NCI-H510A (cell line): ENCODE results near the gene PGK2.

Experiments
- DNase-seq: peaks from one replicate; lab custom pipeline; 2025; lab: John Stamatoyannopoulos, UW

The PGK2 gene

DNA sequence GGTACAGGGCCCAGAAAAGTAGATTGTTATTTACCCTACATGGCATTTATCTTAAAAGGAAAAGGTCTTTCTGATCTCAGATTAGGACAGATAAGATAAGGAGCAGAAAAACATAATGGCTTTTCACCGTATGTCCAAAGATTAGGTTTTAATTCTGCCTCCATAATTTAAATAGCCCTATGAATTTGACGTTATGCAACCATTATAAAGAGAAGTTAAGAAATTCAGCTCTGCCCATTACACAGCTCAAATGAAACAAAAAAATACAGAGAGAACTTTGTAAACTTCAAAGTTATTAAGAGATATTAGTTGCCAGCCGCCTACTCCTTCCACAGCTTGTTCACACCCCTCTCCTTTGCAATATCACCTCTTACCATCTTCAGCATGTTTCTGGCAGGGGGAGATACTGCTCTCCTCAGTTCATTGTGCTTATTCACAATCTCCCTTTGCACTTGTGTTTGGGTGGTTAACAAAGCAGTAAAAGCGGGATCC lies 51.0 kb downstream of the PGK2 start:
- no peak for DNase-seq
